Activated CD8-positive, alpha-beta memory T cell treated with anti-CD3 and anti-CD28 coated beads, Interleukin-2, amount 50 U/mL, for 4 hours (primary cell): ENCODE data around the gene C14orf119.

ENCODE experiments used
- DNase-seq: peaks from one replicate; pipeline ENCODE4 v3.0.0-alpha.2; 2020

C14orf119 gene, protein sequence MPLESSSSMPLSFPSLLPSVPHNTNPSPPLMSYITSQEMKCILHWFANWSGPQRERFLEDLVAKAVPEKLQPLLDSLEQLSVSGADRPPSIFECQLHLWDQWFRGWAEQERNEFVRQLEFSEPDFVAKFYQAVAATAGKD

GRCh38 chr14:23095196-23096108 lies at the start of gene C14orf119:
Gene C14orf119 (plus strand): TSS chr14:23095505. CDS start chr14:23097659, 2,154 bp downstream.
- DNase-seq: peak; percentile 99

DNA sequence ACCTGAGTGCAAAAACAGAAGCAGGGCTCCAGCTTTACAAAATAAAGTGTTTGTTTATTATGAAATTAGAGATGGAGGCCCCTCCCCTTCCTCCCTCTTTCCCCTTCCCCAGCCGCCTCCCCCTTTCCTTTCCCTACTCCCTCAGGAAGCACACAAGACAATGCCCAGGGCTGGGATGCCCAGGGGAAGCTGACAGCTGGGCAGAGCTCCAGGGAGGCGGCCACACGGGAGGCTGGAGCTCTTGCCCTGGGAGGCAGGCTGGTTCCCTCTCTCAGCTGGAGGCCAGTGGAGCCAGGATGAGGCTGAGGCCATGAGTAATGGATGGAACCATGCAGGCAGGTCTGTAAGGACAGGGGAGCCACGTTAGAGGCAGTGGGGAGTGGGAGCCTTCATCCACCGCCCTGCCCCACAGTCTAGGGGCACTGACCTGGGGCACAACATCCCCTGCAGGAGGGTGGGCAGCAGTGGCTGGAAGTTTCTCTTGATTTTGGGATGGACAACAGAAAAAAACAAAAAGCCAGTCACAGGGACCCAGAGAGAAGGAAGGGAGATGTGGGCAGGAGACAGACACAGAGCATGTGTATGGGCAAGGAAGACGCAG lies 48.2 kb upstream of the C14orf119 start:
- no peak for DNase-seq

GRCh38 chr14:23047751-23048693 lies 47.3 kb upstream of the C14orf119 start:
- no peak for DNase-seq

DNA sequence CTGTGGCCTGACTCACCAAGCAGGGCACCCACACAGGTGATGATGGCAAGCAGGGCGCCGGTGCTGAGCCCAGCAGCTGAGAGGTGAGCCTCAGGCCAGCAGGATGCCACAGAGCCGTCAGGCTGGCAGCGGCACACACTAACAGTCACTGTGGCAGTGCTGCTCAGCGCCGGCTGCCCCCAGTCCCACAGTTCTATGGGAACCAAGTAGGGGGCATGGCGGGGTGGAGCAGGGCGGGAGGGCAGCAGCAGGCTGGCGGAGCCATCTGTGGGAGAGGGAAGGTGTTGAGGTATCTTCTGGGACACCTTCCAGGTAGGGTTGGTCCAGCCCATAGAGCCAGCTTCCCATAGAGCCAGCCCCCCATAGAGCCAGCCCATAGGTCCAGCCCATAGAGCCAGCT lies 46.3 kb upstream of the C14orf119 start:
- DNase-seq: no peak

DNA sequence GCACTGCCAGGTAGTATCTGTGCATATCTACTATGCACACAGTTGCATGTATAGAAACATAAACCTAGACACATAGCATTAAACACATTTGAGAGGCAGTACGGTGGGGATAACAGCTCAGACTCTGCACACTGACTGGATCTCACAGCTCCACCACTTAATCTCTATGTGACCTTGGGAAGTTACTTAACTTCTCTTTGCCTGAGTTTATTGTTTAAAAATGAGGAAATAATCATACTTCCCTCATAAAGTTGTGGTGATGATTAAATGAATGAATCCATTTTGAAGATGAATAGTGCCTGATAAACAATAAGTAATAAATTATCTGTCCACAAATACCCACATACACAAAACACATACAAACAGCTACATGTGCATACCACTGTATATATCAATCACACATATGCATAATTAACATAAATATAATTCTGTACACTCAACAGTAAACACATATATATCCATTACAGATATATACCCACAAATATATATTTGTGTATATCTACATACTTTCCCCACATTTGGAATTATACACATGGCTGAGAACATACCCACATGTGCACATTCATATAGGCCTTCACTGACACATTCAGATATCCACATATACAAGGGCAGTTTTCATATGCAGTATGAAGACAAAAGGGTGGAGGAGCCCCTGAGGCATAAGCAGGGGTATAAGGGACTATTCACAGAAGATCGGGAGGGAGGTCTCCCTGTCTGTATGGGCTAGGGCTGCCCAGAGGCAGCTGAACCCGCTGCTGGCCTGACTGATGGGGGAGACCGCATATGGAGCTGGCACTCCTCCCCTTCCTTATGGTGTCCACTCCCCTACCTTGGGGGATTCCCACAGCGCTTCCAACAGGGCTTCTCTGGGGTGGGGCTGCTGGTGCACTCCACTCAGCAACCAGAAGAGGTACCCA lies 43.9 kb upstream of the C14orf119 start:
- DNase-seq: no peak

GRCh38 chr14:23052182-23052623 lies 43.1 kb upstream of the C14orf119 start:
- DNase-seq: no peak

DNA sequence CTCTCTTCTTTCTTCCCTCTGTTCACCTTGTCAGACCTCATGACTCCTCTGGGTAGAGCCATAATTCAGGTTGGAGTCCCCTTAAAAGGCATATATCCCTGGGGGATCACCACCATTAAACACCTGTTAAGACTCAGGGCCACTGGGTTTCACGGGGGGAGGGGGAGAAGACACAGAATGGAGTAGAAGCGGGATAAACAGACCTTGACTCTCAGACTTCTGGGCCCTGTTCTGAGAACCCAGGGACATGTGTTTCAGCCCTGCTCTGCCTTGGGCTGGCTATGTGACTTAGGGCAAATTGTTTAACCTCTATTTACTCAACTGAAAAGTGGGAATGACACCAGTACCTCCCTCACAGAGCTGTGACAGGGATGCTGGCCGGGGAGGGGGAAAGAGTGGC lies 42.6 kb upstream of the C14orf119 start:
- DNase-seq: no peak

DNA sequence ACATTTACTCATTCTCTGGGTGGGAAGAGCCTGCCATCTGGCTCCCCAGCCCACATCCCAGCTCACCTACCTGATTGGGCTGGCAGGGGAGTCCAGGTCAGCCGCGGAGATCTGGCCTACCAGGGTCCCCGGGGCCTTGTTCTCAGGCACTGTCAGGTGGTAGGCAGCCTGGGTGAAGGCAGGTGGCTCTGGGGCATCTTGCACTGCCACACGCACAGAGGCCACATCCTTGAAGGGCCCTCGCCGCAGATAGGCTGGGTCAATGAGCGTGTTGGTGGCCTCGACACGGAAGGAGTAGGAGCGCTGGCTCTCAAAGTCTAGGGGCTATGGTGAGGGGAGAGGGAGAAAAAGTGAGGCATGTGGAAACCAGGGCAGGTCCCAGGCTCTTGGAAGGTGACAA lies 41.9 kb upstream of the C14orf119 start:
- DNase-seq: no peak

DNA sequence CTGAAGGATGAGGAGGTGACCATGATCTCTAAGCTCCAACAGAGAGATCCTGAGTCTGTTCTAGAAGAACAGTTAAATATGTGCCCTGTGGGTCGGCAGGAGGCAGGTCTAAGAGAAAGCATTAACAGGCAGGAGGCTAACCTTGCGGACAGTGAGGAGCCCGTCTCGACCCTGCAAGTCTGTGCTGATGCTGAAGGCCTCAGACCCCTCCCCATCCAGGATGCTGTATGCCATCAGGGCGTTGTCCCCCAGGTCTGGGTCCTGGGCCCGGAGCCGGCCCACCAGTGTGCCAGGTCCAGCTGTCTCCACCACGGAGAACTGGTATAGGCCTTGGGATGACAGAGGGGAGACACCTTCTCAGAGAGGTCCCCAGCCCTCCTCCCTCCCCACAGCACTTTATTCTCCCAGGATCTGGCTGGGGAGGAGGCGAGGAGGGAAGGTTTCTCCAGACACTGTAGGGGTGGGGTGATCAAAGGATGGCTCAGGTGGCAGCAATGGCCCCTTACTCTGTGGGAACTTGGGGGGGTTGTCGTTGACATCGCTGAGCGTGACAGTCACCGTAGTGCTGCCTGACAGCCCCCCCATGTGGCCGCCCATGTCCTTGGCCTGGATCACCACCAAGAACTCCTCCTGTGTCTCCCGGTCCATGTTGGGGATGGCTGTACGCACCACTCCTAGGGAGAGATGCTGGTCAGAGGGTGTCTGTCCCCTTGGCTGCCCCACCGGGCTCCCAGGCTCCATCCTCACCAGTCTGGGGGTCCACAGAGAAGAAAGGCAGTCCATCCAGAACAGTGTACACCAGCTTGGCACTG lies 41.1 kb upstream of the C14orf119 start:
- peak; percentile 45 for DNase-seq

DNA sequence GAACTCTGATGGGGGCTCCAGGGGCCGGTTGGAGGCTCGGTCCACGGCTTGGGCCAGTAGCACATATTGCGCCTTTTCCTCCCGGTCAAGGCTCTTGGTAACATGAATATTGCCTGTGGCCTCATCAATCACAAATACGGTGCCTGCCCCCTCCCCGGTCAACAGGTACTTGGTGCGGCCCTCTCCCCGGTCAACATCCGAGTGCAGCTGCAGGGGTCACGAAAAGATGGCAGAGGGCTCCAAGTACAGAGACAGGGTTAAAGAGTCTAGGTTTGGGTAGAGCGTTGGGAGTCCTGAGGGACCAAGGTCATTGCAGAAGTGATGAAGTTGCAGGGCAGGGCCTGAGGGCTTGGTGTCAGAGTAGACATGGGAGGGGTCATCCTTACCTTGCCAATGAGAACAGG lies 40.2 kb upstream of the C14orf119 start:
- DNase-seq: no peak

- no peak for DNase-seq
Observed at GRCh38 chr14:23055621-23056144, 39.6 kb upstream of the C14orf119 start.

GRCh38 chr14:23056145-23056955 lies 39.0 kb upstream of the C14orf119 start:
- peak; percentile 71 for DNase-seq

DNA sequence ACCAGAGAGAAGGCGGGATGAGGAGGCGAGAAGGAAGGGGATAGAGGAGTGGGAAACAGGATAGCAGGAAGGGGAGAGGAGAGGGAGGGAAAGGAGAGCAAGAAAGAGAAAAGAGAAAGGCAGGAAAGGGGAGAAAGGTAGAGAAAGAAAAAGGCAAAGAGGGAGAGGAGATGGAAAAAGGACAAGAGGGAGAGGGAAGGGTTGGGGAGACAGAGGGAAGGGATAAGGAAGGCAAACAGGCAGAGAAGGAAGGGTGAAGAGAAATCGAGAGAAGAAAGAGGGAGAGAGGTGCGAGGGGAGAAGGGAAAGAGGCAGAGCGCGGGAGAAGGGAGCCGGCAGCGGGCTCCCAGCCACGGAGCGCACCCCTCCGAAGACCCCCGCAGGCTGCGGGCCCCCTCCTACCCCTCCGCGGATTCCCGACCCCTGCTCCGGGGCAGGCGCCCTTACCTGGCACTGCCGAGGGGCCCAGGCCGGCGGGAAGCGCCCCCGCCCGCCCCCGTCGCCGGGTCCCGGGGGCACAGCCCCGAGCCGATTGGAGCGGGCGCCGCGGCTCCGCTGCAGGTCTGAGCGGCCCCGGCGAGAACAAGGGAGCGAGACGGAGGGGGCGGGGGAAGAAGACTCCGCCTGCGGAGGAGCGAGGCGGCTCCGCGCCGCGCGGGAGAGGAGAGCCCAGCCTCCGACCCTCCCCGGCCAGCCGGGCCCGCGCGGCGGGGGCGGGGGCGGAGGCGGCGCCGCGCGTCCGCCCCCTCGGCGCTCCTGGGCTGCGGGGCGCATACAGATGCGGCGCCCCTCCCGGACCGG lies 38.1 kb upstream of the C14orf119 start, which contains the start of gene CDH24:
Gene CDH24, minus strand, starts transcription at position 565 of the 801 bp plus-strand sequence. CDS start 1,787 bp downstream, outside the sequence.
- DNase-seq: peak; percentile 72

- peak; percentile 88 for DNase-seq
Observed at GRCh38 chr14:23057757-23058653, 37.3 kb upstream of the C14orf119 start.

DNA sequence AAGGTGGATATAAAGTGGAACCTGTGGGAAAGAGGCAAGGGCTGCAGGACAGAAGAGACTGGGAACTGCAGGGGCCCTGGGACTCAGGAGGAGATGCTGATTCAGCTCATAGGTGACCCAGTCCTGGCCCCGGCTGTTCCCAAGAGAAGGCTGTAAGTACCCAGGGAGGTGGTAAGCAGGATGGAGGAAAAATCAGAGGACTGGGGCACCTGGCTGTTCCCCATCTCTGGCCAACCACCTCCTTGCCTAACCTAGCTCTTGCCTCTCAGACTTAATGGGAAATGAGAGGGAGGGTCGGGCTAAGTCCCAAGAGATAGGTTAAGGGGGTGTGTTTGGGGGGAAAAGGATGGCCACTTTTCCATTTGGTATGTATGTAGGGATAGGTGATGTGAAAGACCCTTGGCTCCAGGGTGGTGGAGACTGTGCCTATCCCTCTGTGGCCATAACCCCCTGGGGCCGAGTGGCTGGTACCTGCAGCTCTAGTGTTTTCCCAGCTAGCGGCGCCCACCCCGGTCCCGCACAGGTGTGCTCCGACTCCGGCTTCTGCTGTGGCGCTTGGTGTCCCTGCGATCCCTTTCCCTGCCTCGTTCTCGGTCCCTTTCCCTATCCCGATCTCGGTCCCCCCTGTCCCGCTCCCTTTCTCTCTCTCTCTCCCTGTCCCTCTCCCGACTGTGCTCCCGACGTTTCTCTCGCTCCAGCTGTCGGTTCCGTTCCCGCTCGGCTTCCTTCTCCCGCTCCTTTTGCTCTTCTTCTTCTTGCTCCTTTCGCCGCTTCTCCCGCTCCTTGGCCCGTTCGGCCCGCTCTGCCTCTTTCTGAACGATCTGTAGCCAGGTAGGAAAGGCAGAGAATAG lies 36.4 kb upstream of the C14orf119 start:
- DNase-seq: no peak

GRCh38 chr14:23060536-23061260 lies 34.6 kb upstream of the C14orf119 start:
- DNase-seq: no peak
